Mesothelial cell of epicardium (in vitro differentiated cells): ENCODE data around the gene CHPF2. TPM values are rescaled to one million over a fixed set of nuclear protein-coding genes. Genes with fewer than 3 reads are reported as not detected.

ENCODE experiments used
- DNase-seq, 2 experiments: peaks; one replicate each; pipeline ENCODE4 v3.0.0; 2021; ENCODE audit warnings: low spot score in 2 of 2; ENCODE audit not compliant: unreplicated experiment in 2 of 2
- H3K27ac Mint-ChIP-seq: 2 replicates; pipeline ENCODE4 v1.8.0; 2021; ENCODE audit warnings: mixed read lengths
- H3K27me3 Mint-ChIP-seq: 2 replicates; pipeline ENCODE4 v1.8.0; 2021; ENCODE audit warnings: low read depth, mixed read lengths
- H3K36me3 Mint-ChIP-seq: 2 replicates; pipeline ENCODE4 v1.8.0; 2021; ENCODE audit warnings: mixed read lengths
- H3K4me1 Mint-ChIP-seq: 2 replicates; pipeline ENCODE4 v1.8.0; 2021; ENCODE audit warnings: mixed read lengths
- H3K4me3 Mint-ChIP-seq: 2 replicates; pipeline ENCODE4 v1.8.0; 2021; ENCODE audit warnings: mild to moderate bottlenecking, moderate library complexity, mixed read lengths
- H3K9me3 Mint-ChIP-seq: 2 replicates; pipeline ENCODE4 v1.8.0; 2021; ENCODE audit warnings: mixed read lengths
- total RNA-seq: library from RNA; stranded (reverse); gene quantifications from 3 replicates; pipeline ENCODE4 v1.2.1, GENCODE V29; 2021
- TF ChIP-seq, protein P1 (sequence below): fragments of 200-600 bp; sonication (generic); IDR thresholded peaks from one replicate; pipeline ENCODE4 v1.5.0; 2021; ENCODE audit warnings: antibody characterized with exemption; ENCODE audit not compliant: unreplicated experiment

The CHPF2 gene
- total RNA-seq, 1 donor from 2014 or later, result 56.2 TPM

- Mint-ChIP-seq H3K27me3 (peaks cover 45% of the 10 kb centered on the region), H3K27ac (no peak overlapping the region), H3K9me3 (no peaks in the 10 kb centered on the region)
Observed at GRCh38 chr7:151257990-151258389, 25.7 kb downstream of the CHPF2 start.

DNA sequence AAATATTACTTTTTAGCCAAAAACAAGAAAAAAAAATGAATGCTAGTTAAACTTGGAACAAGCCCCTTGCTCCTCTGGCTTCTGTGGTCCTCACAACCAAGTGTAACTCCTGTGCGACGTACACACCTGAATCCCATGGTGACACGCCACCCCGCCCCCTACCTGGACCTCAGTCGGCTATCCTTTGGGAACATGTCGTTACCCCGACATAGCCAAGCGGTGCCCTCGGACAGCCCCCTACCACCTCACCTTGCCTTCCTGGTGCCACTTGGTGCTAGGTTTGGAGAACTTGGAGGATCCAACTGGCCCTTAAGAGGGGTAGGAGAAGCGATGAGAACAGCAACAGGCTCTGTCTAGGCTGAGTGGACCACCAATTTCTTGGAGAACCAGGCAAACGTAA lies 28.2 kb downstream of the CHPF2 start:
- Mint-ChIP-seq H3K9me3 (no peaks in the 10 kb centered on the region), H3K27ac (no peak overlapping the region), H3K27me3 (peaks cover 47% of the 10 kb centered on the region), H3K4me1 (peaks cover 6% of the 10 kb centered on the region), H3K36me3 (peaks cover 3% of the 10 kb centered on the region), H3K4me3 (no peak overlapping the region)
- no peak for DNase-seq
- TF ChIP-seq, protein P1, sequence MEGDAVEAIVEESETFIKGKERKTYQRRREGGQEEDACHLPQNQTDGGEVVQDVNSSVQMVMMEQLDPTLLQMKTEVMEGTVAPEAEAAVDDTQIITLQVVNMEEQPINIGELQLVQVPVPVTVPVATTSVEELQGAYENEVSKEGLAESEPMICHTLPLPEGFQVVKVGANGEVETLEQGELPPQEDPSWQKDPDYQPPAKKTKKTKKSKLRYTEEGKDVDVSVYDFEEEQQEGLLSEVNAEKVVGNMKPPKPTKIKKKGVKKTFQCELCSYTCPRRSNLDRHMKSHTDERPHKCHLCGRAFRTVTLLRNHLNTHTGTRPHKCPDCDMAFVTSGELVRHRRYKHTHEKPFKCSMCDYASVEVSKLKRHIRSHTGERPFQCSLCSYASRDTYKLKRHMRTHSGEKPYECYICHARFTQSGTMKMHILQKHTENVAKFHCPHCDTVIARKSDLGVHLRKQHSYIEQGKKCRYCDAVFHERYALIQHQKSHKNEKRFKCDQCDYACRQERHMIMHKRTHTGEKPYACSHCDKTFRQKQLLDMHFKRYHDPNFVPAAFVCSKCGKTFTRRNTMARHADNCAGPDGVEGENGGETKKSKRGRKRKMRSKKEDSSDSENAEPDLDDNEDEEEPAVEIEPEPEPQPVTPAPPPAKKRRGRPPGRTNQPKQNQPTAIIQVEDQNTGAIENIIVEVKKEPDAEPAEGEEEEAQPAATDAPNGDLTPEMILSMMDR, result no peak

More at GRCh38 chr7:151257990-151258389, 25.7 kb downstream of the CHPF2 start:
- TF ChIP-seq, protein P1, result no peak
- H3K36me3 Mint-ChIP-seq, result peaks cover 3% of the 10 kb centered on the region
- H3K4me3 Mint-ChIP-seq, result no peak overlapping the region
- H3K4me1 Mint-ChIP-seq, result peaks cover 21% of the 10 kb centered on the region
- no peak for DNase-seq

DNA sequence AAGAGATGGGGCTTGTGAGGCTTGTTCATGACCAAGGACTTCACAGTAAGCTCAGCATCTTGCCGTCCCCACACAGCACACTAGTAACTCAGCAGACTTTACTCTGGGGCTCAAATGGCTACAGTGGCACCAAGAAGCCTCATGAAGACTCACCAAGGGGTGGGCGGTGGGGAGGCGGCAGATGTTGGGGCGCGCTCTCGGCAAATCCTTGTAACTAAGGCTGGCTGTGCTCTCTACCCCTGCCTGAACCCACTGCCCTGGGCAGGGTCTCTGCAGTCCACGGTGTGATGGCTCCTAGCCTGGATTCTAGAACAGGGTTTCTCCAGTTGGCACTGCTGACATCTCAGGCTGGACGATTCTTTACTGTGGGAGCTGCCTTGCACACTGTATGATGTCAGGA lies 28.6 kb downstream of the CHPF2 start:
- DNase-seq, result no peak
- TF ChIP-seq, protein P1, result no peak
- Mint-ChIP-seq H3K27me3 (peaks cover 44% of the 10 kb centered on the region), H3K27ac (no peak overlapping the region), H3K9me3 (no peaks in the 10 kb centered on the region), H3K4me1 (peaks cover 6% of the 10 kb centered on the region), H3K4me3 (no peak overlapping the region), H3K36me3 (peaks cover 3% of the 10 kb centered on the region)

GRCh38 chr7:151261529-151261928 lies 29.2 kb downstream of the CHPF2 start:
- peaks cover 3% of the 10 kb centered on the region for H3K4me1 Mint-ChIP-seq
- H3K36me3 Mint-ChIP-seq, result peaks cover 3% of the 10 kb centered on the region
- no peak overlapping the region for H3K27ac Mint-ChIP-seq
- H3K27me3 Mint-ChIP-seq, result peaks cover 41% of the 10 kb centered on the region
- H3K9me3 Mint-ChIP-seq, result no peaks in the 10 kb centered on the region
- no peak for DNase-seq
- H3K4me3 Mint-ChIP-seq, result no peak overlapping the region
- TF ChIP-seq, protein P1, result no peak

GRCh38 chr7:151264615-151265014 lies 32.3 kb downstream of the CHPF2 start:
- no peaks in the 10 kb centered on the region for H3K9me3 Mint-ChIP-seq

More at GRCh38 chr7:151264615-151265014, 32.3 kb downstream of the CHPF2 start:
- no peaks in the 10 kb centered on the region for H3K4me1 Mint-ChIP-seq
- peaks cover 26% of the 10 kb centered on the region for H3K27me3 Mint-ChIP-seq
- TF ChIP-seq, protein P1, result no peak
- H3K36me3 Mint-ChIP-seq, result no peaks in the 10 kb centered on the region
- no peak for DNase-seq
- no peak overlapping the region for H3K27ac Mint-ChIP-seq
- H3K4me3 Mint-ChIP-seq, result no peak overlapping the region
